PC-9 (cell line): ENCODE measurements around the gene FAM180A. TPM values are rescaled to one million over a fixed set of nuclear protein-coding genes. Genes with fewer than 3 reads are reported as not detected.
A peak's percentile ranks its signal among the peaks of the same experiment; 100 is the strongest.

Experiments used
- BruUV-seq: library from RNA; stranded (reverse); fragments of 400-500 nt; replicated peaks from 2 replicates; lab custom pipeline; 2021; lab: Mats Ljungman, UMichigan
- CTCF ChIA-PET: fragments of 300-600 bp; sonication (Branson Sonifier 250); formaldehyde crosslinking; loops from one replicate; lab custom pipeline; 2022; ENCODE audit warnings: antibody characterized with exemption; lab: Charles Lee
- POLR2A ChIA-PET: fragments of 300-600 bp; sonication (Branson Sonifier 250); formaldehyde crosslinking; loops from one replicate; lab custom pipeline; 2022; ENCODE audit warnings: antibody characterized with exemption; ENCODE audit not compliant: unreplicated experiment; lab: Charles Lee
- DNase-seq, 2 experiments: peaks; one replicate each; pipeline versions ENCODE4 v3.0.0 to v3.0.0-alpha.2; 2015 to 2022; ENCODE audit warnings: mixed read lengths in 1 of 2
- H2AFZ ChIP-seq: fragments of 200-600 bp; sonication (generic); 2 replicates; pipeline ENCODE4 v1.8.1; 2017; ENCODE audit warnings: antibody characterized with exemption
- H3F3A ChIP-seq: fragments of 200-600 bp; sonication (generic); 2 replicates; pipeline ENCODE4 v1.8.1; 2017; ENCODE audit warnings: antibody characterized with exemption, mild to moderate bottlenecking, low read depth; ENCODE audit not compliant: insufficient read depth
- H3K27ac ChIP-seq: fragments of 200-600 bp; sonication (generic); 2 replicates; pipeline ENCODE4 v1.6.1; 2016; ENCODE audit warnings: mixed run types
- H3K27me3 ChIP-seq: fragments of 200-600 bp; sonication (generic); 2 replicates; pipeline ENCODE4 v1.6.1; 2016; ENCODE audit warnings: low read depth, mixed run types; ENCODE audit not compliant: insufficient read depth
- H3K36me3 ChIP-seq: fragments of 200-600 bp; sonication (generic); 2 replicates; pipeline ENCODE4 v1.6.1; 2016; ENCODE audit warnings: low read depth, mixed run types
- H3K4me1 ChIP-seq: fragments of 200-600 bp; sonication (generic); replicated peaks from 2 replicates; pipeline ENCODE4 v1.6.1; 2016; ENCODE audit warnings: mixed run types; ENCODE audit not compliant: insufficient read depth
- H3K4me2 ChIP-seq: fragments of 200-600 bp; sonication (generic); 2 replicates; pipeline ENCODE4 v1.6.1; 2017; ENCODE audit warnings: mixed run types
- H3K4me3 ChIP-seq: fragments of 200-600 bp; sonication (generic); 2 replicates; pipeline ENCODE4 v1.6.1; 2016; ENCODE audit warnings: mixed run types
- H3K79me2 ChIP-seq: fragments of 200-600 bp; sonication (generic); 2 replicates; pipeline ENCODE4 v1.6.1; 2017; ENCODE audit warnings: low read depth, mixed run types
- H3K9me2 ChIP-seq: fragments of 200-600 bp; sonication (generic); 2 replicates; pipeline ENCODE4 v1.8.1; 2017; ENCODE audit warnings: mild to moderate bottlenecking; ENCODE audit not compliant: insufficient read depth
- H3K9me3 ChIP-seq: fragments of 200-600 bp; sonication (generic); 2 replicates; pipeline ENCODE4 v1.8.1; 2016; ENCODE audit warnings: low read depth; ENCODE audit not compliant: insufficient read depth
- H4K20me1 ChIP-seq: fragments of 200-600 bp; sonication (generic); 2 replicates; pipeline ENCODE4 v1.8.1; 2017; ENCODE audit not compliant: insufficient read depth
- EZH2 ChIP-seq: fragments of 200-600 bp; sonication (generic); IDR thresholded peaks from 2 replicates; pipeline ENCODE4 v1.8.0; 2017; ENCODE audit warnings: antibody characterized with exemption, low read depth
- intact Hi-C: fragments of 100-400 bp; cut with micrococcal nuclease; formaldehyde crosslinking; loops from one replicate; pipeline ENCODE4 v1.10.0; 2022; ENCODE audit not compliant: unreplicated experiment
- total RNA-seq: library from RNA; stranded (reverse); gene quantifications from 2 replicates; pipeline ENCODE4 v1.2.3, GENCODE V29; 2021
- TF ChIP-seq, protein P1 (sequence below): fragments of 200-600 bp; sonication (generic); conservative IDR thresholded peaks from 2 replicates; pipeline ENCODE4 v1.6.1; 2017; ENCODE audit warnings: mixed run types, antibody characterized with exemption, mild to moderate bottlenecking, moderate library complexity

Gene FAM180A
- total RNA-seq, 1 experiment from 2014 or later = not detected

DNA sequence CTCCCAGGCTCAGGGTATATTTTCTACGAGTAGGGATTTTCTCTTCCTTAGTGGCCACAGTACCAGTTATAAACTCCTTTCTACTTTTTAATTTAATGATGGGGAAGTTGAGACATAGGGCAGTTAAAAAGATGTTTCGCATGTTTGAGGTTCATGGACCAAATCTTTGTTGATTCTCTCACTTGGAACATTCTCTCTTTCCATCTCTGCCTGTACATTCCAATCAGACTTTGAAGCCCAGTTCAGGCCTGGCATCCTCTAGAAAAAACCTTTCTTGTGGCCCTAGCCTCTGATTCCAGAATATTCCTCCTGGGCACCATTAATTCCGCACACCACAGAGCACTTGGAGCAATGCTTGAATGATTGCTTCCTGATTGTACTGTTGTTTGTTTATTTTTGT is 39.1 kb downstream of the FAM180A start:
- POLR2A ChIA-PET = no interaction called here

DNA sequence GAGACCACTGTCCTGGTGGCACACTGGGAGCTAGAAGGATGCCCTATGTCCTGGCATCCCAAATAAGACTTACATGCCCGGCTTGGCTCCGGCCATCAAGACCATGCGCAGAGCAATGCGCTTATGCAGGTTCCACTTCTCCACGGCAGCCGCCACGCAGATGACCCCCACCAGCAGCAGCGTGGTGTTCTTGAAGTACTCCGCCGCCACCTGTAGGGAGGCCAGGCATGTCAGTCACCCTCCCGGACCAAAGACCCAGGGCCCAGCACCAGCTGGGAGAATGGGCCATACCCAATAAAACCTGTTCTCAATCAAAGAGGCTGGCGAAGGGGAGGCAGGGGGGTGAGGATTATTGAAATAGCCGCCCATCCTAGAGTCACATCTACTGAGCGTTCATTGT is 40.6 kb downstream of the FAM180A start:
- H3K9me2 ChIP-seq = no peaks in the 10 kb centered on the region
- no peaks in the 10 kb centered on the region for H3K27me3 ChIP-seq
- peak overlapping the region; percentile 77 for H3K4me2 ChIP-seq
- POLR2A ChIA-PET = no interaction called here
- H2AFZ ChIP-seq = no peak overlapping the region; the same call in 1 of the 2 replicates
- peaks cover 30% of the 10 kb centered on the region for H3K4me1 ChIP-seq
- peaks cover 24% of the 10 kb centered on the region for H3F3A ChIP-seq
- H3K27ac ChIP-seq = peak overlapping the region; percentile 93
- no peaks in the 10 kb centered on the region for H3K9me3 ChIP-seq
- BruUV-seq = no TSS peak
- no peak for DNase-seq
- no peaks in the 10 kb centered on the region for H4K20me1 ChIP-seq
- H3K4me3 ChIP-seq = peak overlapping the region; percentile 35; the same call in 1 of the 2 replicates
- no peaks in the 10 kb centered on the region for H3K36me3 ChIP-seq
- H3K79me2 ChIP-seq = no peaks in the 10 kb centered on the region
- intact Hi-C loops = no loop called here
- TF ChIP-seq EZH2 = no peak
- TF ChIP-seq, protein P1, sequence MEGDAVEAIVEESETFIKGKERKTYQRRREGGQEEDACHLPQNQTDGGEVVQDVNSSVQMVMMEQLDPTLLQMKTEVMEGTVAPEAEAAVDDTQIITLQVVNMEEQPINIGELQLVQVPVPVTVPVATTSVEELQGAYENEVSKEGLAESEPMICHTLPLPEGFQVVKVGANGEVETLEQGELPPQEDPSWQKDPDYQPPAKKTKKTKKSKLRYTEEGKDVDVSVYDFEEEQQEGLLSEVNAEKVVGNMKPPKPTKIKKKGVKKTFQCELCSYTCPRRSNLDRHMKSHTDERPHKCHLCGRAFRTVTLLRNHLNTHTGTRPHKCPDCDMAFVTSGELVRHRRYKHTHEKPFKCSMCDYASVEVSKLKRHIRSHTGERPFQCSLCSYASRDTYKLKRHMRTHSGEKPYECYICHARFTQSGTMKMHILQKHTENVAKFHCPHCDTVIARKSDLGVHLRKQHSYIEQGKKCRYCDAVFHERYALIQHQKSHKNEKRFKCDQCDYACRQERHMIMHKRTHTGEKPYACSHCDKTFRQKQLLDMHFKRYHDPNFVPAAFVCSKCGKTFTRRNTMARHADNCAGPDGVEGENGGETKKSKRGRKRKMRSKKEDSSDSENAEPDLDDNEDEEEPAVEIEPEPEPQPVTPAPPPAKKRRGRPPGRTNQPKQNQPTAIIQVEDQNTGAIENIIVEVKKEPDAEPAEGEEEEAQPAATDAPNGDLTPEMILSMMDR = no peak
- CTCF ChIA-PET = interaction anchor here (0.5 kb wide), 1 partner anchor 301 kb away, joined by 3 read pairs; no protein-coding TSS in a partner anchor

More for the DNA sequence above, 39.1 kb downstream of the FAM180A start:
- no peak overlapping the region for H3K27ac ChIP-seq
- no peaks in the 10 kb centered on the region for H3K79me2 ChIP-seq
- peaks cover 40% of the 10 kb centered on the region for H3K4me1 ChIP-seq
- no TSS peak for BruUV-seq
- CTCF ChIA-PET = no interaction called here
- no peak overlapping the region for H2AFZ ChIP-seq
- no peaks in the 10 kb centered on the region for H4K20me1 ChIP-seq
- intact Hi-C loops = no loop called here
- no peak for DNase-seq
- H3K4me3 ChIP-seq = no peak overlapping the region
- no peaks in the 10 kb centered on the region for H3K9me3 ChIP-seq
- H3F3A ChIP-seq = peaks cover 33% of the 10 kb centered on the region
- no peak for TF ChIP-seq EZH2
- TF ChIP-seq, protein P1 = no peak
- H3K36me3 ChIP-seq = no peaks in the 10 kb centered on the region
- no peaks in the 10 kb centered on the region for H3K9me2 ChIP-seq
- H3K27me3 ChIP-seq = no peaks in the 10 kb centered on the region
- H3K4me2 ChIP-seq = no peak overlapping the region

DNA sequence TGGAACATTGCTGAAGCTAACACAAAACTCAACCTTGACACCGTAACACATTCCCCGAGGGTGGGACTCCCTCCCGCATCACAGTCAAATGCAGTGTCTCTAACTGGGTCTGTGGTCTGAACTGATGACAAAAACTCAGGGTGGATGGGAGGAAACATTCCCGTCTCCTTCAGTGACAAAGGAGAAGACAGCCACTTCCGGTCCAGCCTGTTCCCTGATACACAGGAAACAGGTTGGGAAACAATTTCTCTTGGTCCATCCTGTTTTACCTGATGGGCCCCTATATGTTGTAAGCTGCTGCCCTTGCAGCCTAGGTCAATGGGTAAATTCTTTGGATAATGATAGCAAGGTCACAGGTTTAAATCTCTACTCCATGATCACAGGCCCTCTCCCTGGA is 41.0 kb downstream of the FAM180A start:
- Histone ChIP-seq H3K4me1 (peaks cover 30% of the 10 kb centered on the region), H3K4me2 (peak overlapping the region; percentile 77), H3F3A (peaks cover 24% of the 10 kb centered on the region), H3K27me3 (no peaks in the 10 kb centered on the region), H3K27ac (peak overlapping the region; percentile 93), H3K79me2 (no peaks in the 10 kb centered on the region), H3K4me3 (peak overlapping the region; percentile 35; the same call in 1 of the 2 replicates), H3K9me2 (no peaks in the 10 kb centered on the region), H3K9me3 (no peaks in the 10 kb centered on the region), H3K36me3 (no peaks in the 10 kb centered on the region), H2AFZ (peak overlapping the region; percentile 70), H4K20me1 (no peaks in the 10 kb centered on the region)
- TF ChIP-seq, protein P1 = no peak
- intact Hi-C loops = loop anchor here (2.0 kb wide), 1 partner anchor 29 kb away; no protein-coding TSS in a partner anchor
- POLR2A ChIA-PET = interaction anchor here (0.7 kb wide), 1 partner anchor 37 kb away, joined by 8 read pairs; no protein-coding TSS in a partner anchor
- BruUV-seq = no TSS peak
- CTCF ChIA-PET = interaction anchor here (0.5 kb wide), 1 partner anchor 302 kb away, joined by 3 read pairs; no protein-coding TSS in a partner anchor
- DNase-seq = peak; percentile 52 to 87
